ENCODE measurements around the gene SLC11A1.
A peak's percentile ranks its signal among the peaks of the same experiment; 100 is the strongest.

SLC11A1 gene

GRCh38 chr2:218367415-218368149 is 14.5 kb upstream of the SLC11A1 start:
- DNase-seq, result peak; percentile 79 to 88
- peaks cover 6% of the 10 kb centered on the region for H3K79me1 ChIP-seq (ENCODE audit: low read length)
- H3K23ac ChIP-seq (ENCODE audit: low read length), result no peak overlapping the region
- H2BK120ac ChIP-seq (ENCODE audit: insufficient read depth, low read length, poor library complexity), result peak overlapping the region; percentile 62
- peaks cover 0 to 5% of the 10 kb centered on the region in 2 experiments for H3K4me1 ChIP-seq (ENCODE audit: control insufficient read depth in 1 of 2, insufficient read depth in 2 of 2, low read length in 2 of 2)
- no peak overlapping the region for H2BK5ac ChIP-seq (ENCODE audit: low read depth, low read length, poor library complexity)
- no peaks in the 10 kb centered on the region for H3K27me3 ChIP-seq (ENCODE audit: insufficient read depth, low read length)
- H4K12ac ChIP-seq (ENCODE audit: low read depth, low read length), result peak overlapping the region; percentile 65
- peak overlapping the region; percentile 48 for H3K4ac ChIP-seq (ENCODE audit: low read depth, low read length)
- peak overlapping the region; percentile 71 for H2AFZ ChIP-seq (ENCODE audit: insufficient read depth, low read length, poor library complexity)
- no peak overlapping the region for H3K9ac ChIP-seq (ENCODE audit: low read length)
- no peaks in the 10 kb centered on the region for H3K36me3 ChIP-seq (ENCODE audit: control insufficient read depth in 1 of 2, insufficient read depth in 2 of 2, low read length in 2 of 2)
- H4K91ac ChIP-seq (ENCODE audit: low read depth, low read length), result peak overlapping the region; percentile 90
- H3K4me3 ChIP-seq (ENCODE audit: low read depth, low read length), result peak overlapping the region; percentile 63
- peaks cover 3% of the 10 kb centered on the region for H3K79me2 ChIP-seq (ENCODE audit: control insufficient read depth, insufficient read depth, low read length, poor library complexity)
- peak overlapping the region; percentile 78 for H3K18ac ChIP-seq (ENCODE audit: low read length)
- peak overlapping the region; percentile 76 for H3K14ac ChIP-seq (ENCODE audit: low read length)
- peaks cover 4% of the 10 kb centered on the region for H3K9me3 ChIP-seq (ENCODE audit: insufficient read depth, low read depth, low read length)
- H2BK12ac ChIP-seq (ENCODE audit: low read length), result peak overlapping the region; percentile 29
- no peak overlapping the region for H3K27ac ChIP-seq (ENCODE audit: low read depth, low read length)
- no CpG with 5 or more reads among the region's 60 CpGs for WGBS (ENCODE audit: extremely low coverage, insufficient coverage, insufficient read length)
- peak overlapping the region; percentile 94 for H4K8ac ChIP-seq (ENCODE audit: low read depth, low read length)
- peak overlapping the region; percentile 27 for H2AK5ac ChIP-seq (ENCODE audit: low read length)
- peak overlapping the region; percentile 60 for H3K4me2 ChIP-seq (ENCODE audit: low read length)

GRCh38 chr2:218368150-218368528 is 13.9 kb upstream of the SLC11A1 start:
- Histone ChIP-seq H3K79me1 (ENCODE audit: low read length) (peaks cover 6% of the 10 kb centered on the region), H4K8ac (ENCODE audit: low read depth, low read length) (peak overlapping the region; percentile 94), H3K9me3 (ENCODE audit: insufficient read depth, low read depth, low read length) (peaks cover 2% of the 10 kb centered on the region), H2BK120ac (ENCODE audit: insufficient read depth, low read length, poor library complexity) (peak overlapping the region; percentile 34), H3K23ac (ENCODE audit: low read length) (no peak overlapping the region), H3K4me3 (ENCODE audit: low read depth, low read length) (peak overlapping the region; percentile 63), H3K4ac (ENCODE audit: low read depth, low read length) (no peak overlapping the region), H3K4me1 (ENCODE audit: control insufficient read depth in 1 of 2, insufficient read depth in 2 of 2, low read length in 2 of 2) (peaks cover 0 to 5% of the 10 kb centered on the region in 2 experiments), H3K27me3 (ENCODE audit: insufficient read depth, low read length) (no peaks in the 10 kb centered on the region), H3K18ac (ENCODE audit: low read length) (no peak overlapping the region), H3K9ac (ENCODE audit: low read length) (no peak overlapping the region), H2AK5ac (ENCODE audit: low read length) (no peak overlapping the region), H3K79me2 (ENCODE audit: control insufficient read depth, insufficient read depth, low read length, poor library complexity) (peaks cover 3% of the 10 kb centered on the region), H3K4me2 (ENCODE audit: low read length) (peak overlapping the region; percentile 60), H2BK5ac (ENCODE audit: low read depth, low read length, poor library complexity) (no peak overlapping the region), H4K91ac (ENCODE audit: low read depth, low read length) (peak overlapping the region; percentile 33), H3K36me3 (ENCODE audit: control insufficient read depth in 1 of 2, insufficient read depth in 2 of 2, low read length in 2 of 2) (no peaks in the 10 kb centered on the region), H3K27ac (ENCODE audit: low read depth, low read length) (no peak overlapping the region), H2AFZ (ENCODE audit: insufficient read depth, low read length, poor library complexity) (peak overlapping the region; percentile 49), H2BK12ac (ENCODE audit: low read length) (no peak overlapping the region), H4K12ac (ENCODE audit: low read depth, low read length) (peak overlapping the region; percentile 65), H3K14ac (ENCODE audit: low read length) (peak overlapping the region; percentile 33)
- WGBS (ENCODE audit: extremely low coverage, insufficient coverage, insufficient read length), result no CpG with 5 or more reads among the region's 21 CpGs
- DNase-seq, result no peak

GRCh38 chr2:218368621-218369153 is 13.4 kb upstream of the SLC11A1 start:
- H3K79me1 ChIP-seq (ENCODE audit: low read length), result peaks cover 6% of the 10 kb centered on the region
- H3K4me1 ChIP-seq (ENCODE audit: control insufficient read depth in 1 of 2, insufficient read depth in 2 of 2, low read length in 2 of 2), result peaks cover 0 to 5% of the 10 kb centered on the region in 2 experiments
- no peaks in the 10 kb centered on the region for H3K36me3 ChIP-seq (ENCODE audit: control insufficient read depth in 1 of 2, insufficient read depth in 2 of 2, low read length in 2 of 2)
- H3K9ac ChIP-seq (ENCODE audit: low read length), result no peak overlapping the region
- no peak overlapping the region for H4K91ac ChIP-seq (ENCODE audit: low read depth, low read length)
- H3K23ac ChIP-seq (ENCODE audit: low read length), result no peak overlapping the region
- H2AFZ ChIP-seq (ENCODE audit: insufficient read depth, low read length, poor library complexity), result no peak overlapping the region
- H2AK5ac ChIP-seq (ENCODE audit: low read length), result no peak overlapping the region
- peaks cover 3% of the 10 kb centered on the region for H3K79me2 ChIP-seq (ENCODE audit: control insufficient read depth, insufficient read depth, low read length, poor library complexity)
- H3K27me3 ChIP-seq (ENCODE audit: insufficient read depth, low read length), result no peaks in the 10 kb centered on the region
- H3K4me2 ChIP-seq (ENCODE audit: low read length), result peak overlapping the region; percentile 38
- no peak overlapping the region for H3K4me3 ChIP-seq (ENCODE audit: low read depth, low read length)
- no peak overlapping the region for H3K27ac ChIP-seq (ENCODE audit: low read depth, low read length)
- no peak overlapping the region for H3K18ac ChIP-seq (ENCODE audit: low read length)
- no peak overlapping the region for H3K4ac ChIP-seq (ENCODE audit: low read depth, low read length)
- H2BK120ac ChIP-seq (ENCODE audit: insufficient read depth, low read length, poor library complexity), result no peak overlapping the region
- no peak overlapping the region for H4K12ac ChIP-seq (ENCODE audit: low read depth, low read length)
- WGBS (ENCODE audit: extremely low coverage, insufficient coverage, insufficient read length), result no CpG with 5 or more reads among the region's 27 CpGs
- H3K14ac ChIP-seq (ENCODE audit: low read length), result no peak overlapping the region
- peaks cover 2% of the 10 kb centered on the region for H3K9me3 ChIP-seq (ENCODE audit: insufficient read depth, low read depth, low read length)
- H4K8ac ChIP-seq (ENCODE audit: low read depth, low read length), result no peak overlapping the region
- no peak overlapping the region for H2BK5ac ChIP-seq (ENCODE audit: low read depth, low read length, poor library complexity)
- no peak overlapping the region for H2BK12ac ChIP-seq (ENCODE audit: low read length)
- DNase-seq, result peak; percentile 80 to 84

GRCh38 chr2:218369330-218369729 is 12.7 kb upstream of the SLC11A1 start:
- peaks cover 3% of the 10 kb centered on the region for H3K79me2 ChIP-seq (ENCODE audit: control insufficient read depth, insufficient read depth, low read length, poor library complexity)
- no peak overlapping the region for H3K4me2 ChIP-seq (ENCODE audit: low read length)
- no peaks in the 10 kb centered on the region for H3K27me3 ChIP-seq (ENCODE audit: insufficient read depth, low read length)
- no peak overlapping the region for H4K12ac ChIP-seq (ENCODE audit: low read depth, low read length)
- no peak overlapping the region for H3K9ac ChIP-seq (ENCODE audit: low read length)
- no peak overlapping the region for H3K23ac ChIP-seq (ENCODE audit: low read length)
- no peak overlapping the region for H3K14ac ChIP-seq (ENCODE audit: low read length)
- H2AFZ ChIP-seq (ENCODE audit: insufficient read depth, low read length, poor library complexity), result no peak overlapping the region
- H3K4me3 ChIP-seq (ENCODE audit: low read depth, low read length), result no peak overlapping the region
- no peak for DNase-seq
- H4K91ac ChIP-seq (ENCODE audit: low read depth, low read length), result no peak overlapping the region
- no peak overlapping the region for H2BK12ac ChIP-seq (ENCODE audit: low read length)
- no peak overlapping the region for H3K27ac ChIP-seq (ENCODE audit: low read depth, low read length)
- H4K8ac ChIP-seq (ENCODE audit: low read depth, low read length), result no peak overlapping the region
- no peak overlapping the region for H2BK120ac ChIP-seq (ENCODE audit: insufficient read depth, low read length, poor library complexity)
- H2BK5ac ChIP-seq (ENCODE audit: low read depth, low read length, poor library complexity), result no peak overlapping the region
- H3K79me1 ChIP-seq (ENCODE audit: low read length), result peaks cover 6% of the 10 kb centered on the region
- WGBS (ENCODE audit: extremely low coverage, insufficient coverage, insufficient read length), result no CpG with 5 or more reads among the region's 2 CpGs
- H3K4ac ChIP-seq (ENCODE audit: low read depth, low read length), result no peak overlapping the region
- peaks cover 2% of the 10 kb centered on the region for H3K9me3 ChIP-seq (ENCODE audit: insufficient read depth, low read depth, low read length)
- H3K4me1 ChIP-seq (ENCODE audit: control insufficient read depth in 1 of 2, insufficient read depth in 2 of 2, low read length in 2 of 2), result peaks cover 0 to 5% of the 10 kb centered on the region in 2 experiments
- H3K18ac ChIP-seq (ENCODE audit: low read length), result no peak overlapping the region
- H2AK5ac ChIP-seq (ENCODE audit: low read length), result no peak overlapping the region
- no peaks in the 10 kb centered on the region for H3K36me3 ChIP-seq (ENCODE audit: control insufficient read depth in 1 of 2, insufficient read depth in 2 of 2, low read length in 2 of 2)
